HG03460 (cell line): ENCODE results near the gene TEAD3.

ENCODE experiments used
- ATAC-seq: cut with Tn5 transposase; IDR thresholded peaks from one replicate; pipeline ENCODE4 v1.9.1; 2021; ENCODE audit not compliant: unreplicated experiment

TEAD3 gene

DNA sequence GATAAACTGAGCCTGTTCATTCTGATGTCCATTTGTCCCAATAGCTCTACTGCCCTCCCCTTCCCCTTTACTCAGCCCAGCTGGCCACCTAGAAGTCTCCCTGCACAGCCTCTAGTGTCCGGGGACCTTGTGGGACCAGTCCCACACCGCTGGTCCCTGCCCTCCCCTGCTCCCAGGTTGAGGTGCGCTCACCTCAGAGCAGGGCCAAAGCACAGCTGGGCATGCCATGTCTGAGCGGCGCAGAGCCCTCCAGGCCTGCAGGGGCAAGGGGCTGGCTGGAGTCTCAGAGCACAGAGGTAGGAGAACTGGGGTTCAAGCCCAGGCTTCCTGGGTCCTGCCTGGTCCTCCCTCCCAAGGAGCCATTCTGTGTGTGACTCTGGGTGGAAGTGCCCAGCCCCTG is 69.4 kb downstream of the TEAD3 start:
- ATAC-seq: no peak

DNA sequence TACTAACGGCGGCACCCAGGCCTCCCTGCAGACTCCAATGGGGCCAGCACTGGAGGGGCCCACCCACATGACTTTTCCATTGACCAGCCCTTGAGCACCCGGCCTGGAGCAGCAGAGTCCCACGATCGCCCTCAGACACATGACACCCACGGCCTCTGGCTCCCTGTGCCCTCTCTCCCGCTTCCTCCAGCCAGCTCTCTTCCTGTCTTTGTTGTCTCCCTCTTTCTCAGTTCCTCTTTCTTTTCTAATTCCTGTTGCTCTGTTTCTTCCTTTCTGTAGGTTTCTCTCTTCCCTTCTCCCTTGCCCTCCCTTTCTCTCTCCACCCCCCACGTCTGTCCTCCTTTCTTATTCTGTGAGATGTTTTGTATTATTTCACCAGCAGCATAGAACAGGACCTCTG is 70.8 kb downstream of the TEAD3 start:
- no peak for ATAC-seq

DNA sequence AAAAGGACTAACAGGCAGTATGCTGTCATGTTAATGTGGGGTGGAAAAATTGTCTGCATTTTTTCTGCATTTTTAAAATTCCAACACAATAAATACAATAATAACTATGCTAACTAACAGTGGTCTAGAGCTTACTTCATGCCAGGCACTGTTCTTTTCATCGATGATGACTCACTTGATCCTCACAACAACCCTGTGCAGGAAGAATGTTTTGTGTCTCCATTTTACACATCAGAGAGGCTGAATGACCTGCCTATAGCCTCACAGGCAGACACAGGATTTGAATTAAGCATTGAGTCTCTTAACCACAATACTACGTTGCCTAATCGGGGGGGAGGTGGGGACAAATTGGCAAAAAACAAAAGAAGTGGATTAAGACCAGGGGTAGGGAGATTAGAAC is 71.6 kb downstream of the TEAD3 start:
- ATAC-seq: no peak
